MM.1S (cell line): ENCODE measurements around the gene TRMU.

ENCODE experiments used
- DNase-seq: peaks from one replicate; pipeline ENCODE4 v3.0.0-alpha.2; 2015
- H2AFZ ChIP-seq: fragments of 300-600 bp; sonication (generic); 2 replicates; pipeline ENCODE4 v1.6.0; 2016; ENCODE audit warnings: antibody characterized with exemption, low read length
- H3F3A ChIP-seq: fragments of 300-600 bp; sonication (generic); 2 replicates; pipeline ENCODE4 v1.6.1; 2016; ENCODE audit warnings: mild to moderate bottlenecking, antibody characterized with exemption, low read length, moderate library complexity, mixed read lengths; ENCODE audit not compliant: insufficient read depth
- H3K27ac ChIP-seq: fragments of 300-600 bp; sonication (generic); 2 replicates; pipeline ENCODE4 v1.5.1; 2016; ENCODE audit warnings: mild to moderate bottlenecking, low read length
- H3K27me3 ChIP-seq: fragments of 300-600 bp; sonication (generic); replicated peaks from 2 replicates; pipeline ENCODE4 v1.6.0; 2016; ENCODE audit warnings: low read length; ENCODE audit not compliant: insufficient read depth
- H3K36me3 ChIP-seq: fragments of 300-600 bp; sonication (generic); replicated peaks from 2 replicates; pipeline ENCODE4 v1.6.1; 2016; ENCODE audit warnings: mild to moderate bottlenecking, low read length, mixed read lengths; ENCODE audit not compliant: insufficient read depth
- H3K4me1 ChIP-seq: fragments of 300-600 bp; sonication (generic); 2 replicates; pipeline ENCODE4 v1.6.1; 2016; ENCODE audit warnings: low read length, mixed read lengths
- H3K4me2 ChIP-seq: fragments of 300-600 bp; sonication (generic); 2 replicates; pipeline ENCODE4 v1.6.0; 2016; ENCODE audit warnings: low read depth, low read length
- H3K4me3 ChIP-seq: fragments of 300-600 bp; sonication (generic); 2 replicates; pipeline ENCODE4 v1.5.1; 2016; ENCODE audit warnings: low read length, mixed read lengths
- H3K79me2 ChIP-seq: fragments of 300-600 bp; sonication (generic); 2 replicates; pipeline ENCODE4 v1.6.1; 2016; ENCODE audit warnings: mixed run types, low read length, mixed read lengths
- H3K9ac ChIP-seq: fragments of 300-600 bp; sonication (generic); 2 replicates; pipeline ENCODE4 v1.6.1; 2016; ENCODE audit warnings: low read length, mixed read lengths
- H3K9me2 ChIP-seq: fragments of 300-600 bp; sonication (generic); replicated peaks from 2 replicates; pipeline ENCODE4 v1.6.1; 2016; ENCODE audit warnings: mild to moderate bottlenecking, low read length, mixed read lengths; ENCODE audit not compliant: insufficient read depth
- H3K9me3 ChIP-seq: fragments of 300-600 bp; sonication (generic); replicated peaks from 2 replicates; pipeline ENCODE4 v1.6.1; 2016; ENCODE audit warnings: mild to moderate bottlenecking, low read length, mixed read lengths; ENCODE audit not compliant: insufficient read depth
- H4K20me1 ChIP-seq: fragments of 300-600 bp; sonication (generic); 2 replicates; pipeline ENCODE4 v1.6.1; 2016; ENCODE audit warnings: mild to moderate bottlenecking, low read length, moderate library complexity, mixed read lengths; ENCODE audit not compliant: insufficient read depth
- CTCF ChIP-seq: fragments of 300-600 bp; sonication (generic); IDR thresholded peaks from 2 replicates; pipeline ENCODE4 v1.5.1; 2016; ENCODE audit warnings: antibody characterized with exemption, low read length, mixed read lengths
- EZH2 ChIP-seq: fragments of 300-600 bp; sonication (generic); optimal IDR thresholded peaks from 2 replicates; pipeline ENCODE3; 2017; ENCODE audit warnings: low read depth, mild to moderate bottlenecking, antibody characterized with exemption, low read length, mixed read lengths
- EZH2phosphoT487 ChIP-seq: fragments of 300-600 bp; sonication (generic); IDR thresholded peaks from 2 replicates; pipeline ENCODE4 v1.6.1; 2018; ENCODE audit warnings: antibody characterized with exemption, low read length

TRMU gene

GRCh38 chr22:46354993-46355305 lies 19.4 kb downstream of the TRMU start:
- no peaks in the 10 kb centered on the region for H3K9me2 ChIP-seq
- no peaks in the 10 kb centered on the region for H3F3A ChIP-seq
- no peaks in the 10 kb centered on the region; the same call in 1 of the 2 replicates for H4K20me1 ChIP-seq
- TF ChIP-seq EZH2phosphoT487 (no peak), EZH2 (no peak)
- H3K4me3 ChIP-seq, result no peak overlapping the region
- H3K9ac ChIP-seq, result no peak overlapping the region
- H3K4me1 ChIP-seq, result no peaks in the 10 kb centered on the region
- no peak overlapping the region for H3K27ac ChIP-seq
- H3K36me3 ChIP-seq, result peaks cover 4% of the 10 kb centered on the region; the same call in 1 of the 2 replicates
- no peaks in the 10 kb centered on the region; the same call in 1 of the 2 replicates for H3K79me2 ChIP-seq
- no peak overlapping the region for H3K4me2 ChIP-seq
- no peak for DNase-seq
- H3K27me3 ChIP-seq, result no peaks in the 10 kb centered on the region
- no peak overlapping the region for H2AFZ ChIP-seq
- H3K9me3 ChIP-seq, result no peaks in the 10 kb centered on the region

- Histone ChIP-seq H3K9me2 (no peaks in the 10 kb centered on the region), H2AFZ (no peak overlapping the region), H3K27ac (no peak overlapping the region), H3K36me3 (peaks cover 4% of the 10 kb centered on the region; the same call in 1 of the 2 replicates), H3K4me1 (no peaks in the 10 kb centered on the region), H3K4me3 (no peak overlapping the region), H3F3A (no peaks in the 10 kb centered on the region), H3K9me3 (no peaks in the 10 kb centered on the region), H3K79me2 (no peaks in the 10 kb centered on the region; the same call in 1 of the 2 replicates), H3K9ac (no peak overlapping the region), H4K20me1 (no peaks in the 10 kb centered on the region; the same call in 1 of the 2 replicates), H3K27me3 (no peaks in the 10 kb centered on the region), H3K4me2 (no peak overlapping the region)
- peak; percentile 39 for DNase-seq
- no peak for TF ChIP-seq EZH2phosphoT487
- TF ChIP-seq CTCF, result peak; percentile 80
- TF ChIP-seq EZH2, result no peak
Measured at GRCh38 chr22:46355369-46355995, 20.0 kb downstream of the TRMU start.

GRCh38 chr22:46355996-46356471 lies 20.5 kb downstream of the TRMU start:
- Histone ChIP-seq H3K9me2 (no peaks in the 10 kb centered on the region), H3K4me2 (no peak overlapping the region), H3K9me3 (no peaks in the 10 kb centered on the region), H3K27me3 (no peaks in the 10 kb centered on the region), H3K27ac (no peak overlapping the region), H3K36me3 (peaks cover 4% of the 10 kb centered on the region; the same call in 1 of the 2 replicates), H3K9ac (no peak overlapping the region), H4K20me1 (no peaks in the 10 kb centered on the region; the same call in 1 of the 2 replicates), H2AFZ (no peak overlapping the region), H3K4me1 (no peaks in the 10 kb centered on the region), H3K4me3 (no peak overlapping the region), H3F3A (no peaks in the 10 kb centered on the region), H3K79me2 (no peaks in the 10 kb centered on the region; the same call in 1 of the 2 replicates)
- TF ChIP-seq EZH2phosphoT487 (no peak), CTCF (no peak), EZH2 (no peak)
- no peak for DNase-seq
